NCI-H146 treated with DMSO at 0.1 percent for 48 hours (cell line): ENCODE measurements around the gene MTCH1.
"Not testable (repeated sequence)": the region's sequence is repeated elsewhere in the genome, so short reads cannot be mapped to it uniquely, and the experiment has no call there.

Experiments used
- DNase-seq: peaks from one replicate; lab custom pipeline; 2025; ENCODE audit not compliant: unreplicated experiment; lab: John Stamatoyannopoulos, UW

MTCH1 gene

DNA sequence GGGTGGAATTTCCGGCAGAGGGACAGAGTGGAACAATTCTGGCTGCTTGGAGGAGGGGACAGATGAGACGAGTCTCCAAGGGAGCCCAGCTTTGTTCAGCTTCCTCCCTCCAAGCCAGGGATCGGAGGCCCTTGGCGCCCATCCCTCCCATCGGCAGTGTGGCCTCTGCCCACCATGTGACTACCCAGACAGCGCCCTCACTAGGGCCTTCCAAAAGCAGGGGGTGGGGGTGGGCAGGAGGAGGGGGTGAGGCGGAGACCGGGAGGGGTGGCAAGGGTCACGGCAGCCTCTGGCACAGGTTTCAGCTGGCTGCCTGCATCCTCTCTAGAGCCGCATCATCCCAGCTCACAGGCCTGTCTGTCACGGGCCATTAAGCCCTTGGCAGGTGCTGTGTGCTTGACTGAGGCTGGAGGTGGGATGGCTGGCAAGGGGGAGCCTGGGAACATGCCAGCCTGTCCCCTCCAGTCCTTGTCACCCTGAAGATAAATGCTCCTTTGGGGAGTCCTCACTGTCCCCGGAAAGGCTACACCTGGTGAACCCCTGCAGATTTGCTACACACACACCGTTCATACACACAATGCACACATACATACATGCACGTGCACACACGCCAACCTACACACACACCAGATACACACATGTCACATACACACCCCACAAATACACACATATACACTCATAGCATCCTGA lies 13.2 kb upstream of the MTCH1 start:
- DNase-seq = no peak

DNA sequence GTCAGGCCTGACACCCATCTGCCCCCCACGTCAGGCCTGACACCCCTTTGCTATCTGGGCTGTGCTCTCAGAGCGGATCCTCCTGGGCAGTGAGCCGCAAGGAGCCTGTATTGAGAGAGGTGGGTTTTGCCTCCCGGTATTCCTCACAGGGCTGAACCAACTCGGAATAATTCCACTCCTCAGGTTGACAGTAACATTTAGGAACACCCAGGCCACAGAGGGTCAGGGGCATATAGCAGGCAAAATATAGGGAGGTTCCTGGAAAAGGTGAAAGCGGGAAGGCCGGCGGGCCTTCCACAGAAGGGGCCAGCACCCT lies 12.7 kb upstream of the MTCH1 start:
- DNase-seq = no peak

DNA sequence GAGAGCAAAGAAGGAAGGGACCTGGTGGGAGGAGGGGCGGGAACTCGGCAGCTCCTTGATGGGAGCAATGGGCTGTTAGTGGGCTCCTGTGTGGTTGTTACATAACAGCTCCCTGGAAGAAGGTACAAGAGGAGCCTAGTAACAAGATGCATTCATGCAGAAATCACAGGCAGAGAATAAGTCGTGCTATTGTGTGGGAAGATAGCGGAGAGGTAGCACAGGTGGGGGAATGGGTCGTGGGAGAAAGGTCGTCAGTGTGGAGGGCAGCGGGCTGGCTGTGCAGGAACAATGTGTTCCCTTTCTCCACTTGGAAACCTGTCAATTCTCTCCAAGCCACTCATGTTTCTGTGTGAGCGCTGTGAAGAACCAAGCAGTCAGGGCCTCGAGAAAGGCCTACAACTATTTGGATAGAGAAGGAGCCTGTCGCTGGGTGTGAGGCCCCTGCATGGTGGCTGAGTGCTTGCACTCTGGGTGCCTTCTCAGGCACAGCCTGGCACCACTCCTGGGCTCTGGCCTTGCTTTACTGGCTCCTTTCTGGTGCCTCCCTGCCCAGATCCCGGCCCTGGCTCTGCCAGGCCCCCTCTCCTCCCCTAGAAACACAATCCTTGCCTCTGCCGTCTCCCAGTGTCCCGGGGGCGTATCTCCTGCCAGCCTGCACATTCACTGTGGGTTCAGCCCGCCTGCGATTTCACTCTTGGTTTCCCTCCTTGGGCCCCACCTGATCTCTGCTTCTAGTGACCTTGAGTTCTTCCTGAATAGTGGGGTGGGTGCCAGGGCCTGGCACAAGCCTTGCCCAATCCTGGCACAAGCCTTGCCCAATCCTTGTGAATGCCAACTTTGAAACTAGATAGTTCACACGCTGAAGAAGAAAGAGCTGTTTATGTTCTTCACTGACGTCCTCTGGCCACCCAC lies 12.1 kb upstream of the MTCH1 start:
- no peak for DNase-seq

DNA sequence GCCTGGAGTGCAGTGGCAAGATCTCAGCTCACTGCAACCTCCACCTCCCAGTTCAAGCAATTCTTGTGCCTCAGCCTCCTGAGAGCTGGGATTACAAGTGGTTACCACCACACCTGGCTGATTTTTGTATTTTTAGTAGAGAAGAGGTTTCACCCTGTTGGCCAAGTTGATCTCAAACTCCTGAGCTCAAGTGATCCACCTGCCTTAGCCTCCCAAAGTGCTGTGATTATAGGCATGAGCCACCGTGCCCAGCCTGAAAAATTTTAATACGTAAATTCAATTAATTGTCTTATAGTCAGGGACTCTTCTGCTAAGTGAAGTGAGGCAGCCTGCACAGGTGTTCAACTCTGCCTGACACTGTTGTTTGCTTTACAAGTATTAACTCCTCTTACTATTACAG lies 4.4 kb upstream of the MTCH1 start:
- not testable (repeated sequence) for DNase-seq

DNA sequence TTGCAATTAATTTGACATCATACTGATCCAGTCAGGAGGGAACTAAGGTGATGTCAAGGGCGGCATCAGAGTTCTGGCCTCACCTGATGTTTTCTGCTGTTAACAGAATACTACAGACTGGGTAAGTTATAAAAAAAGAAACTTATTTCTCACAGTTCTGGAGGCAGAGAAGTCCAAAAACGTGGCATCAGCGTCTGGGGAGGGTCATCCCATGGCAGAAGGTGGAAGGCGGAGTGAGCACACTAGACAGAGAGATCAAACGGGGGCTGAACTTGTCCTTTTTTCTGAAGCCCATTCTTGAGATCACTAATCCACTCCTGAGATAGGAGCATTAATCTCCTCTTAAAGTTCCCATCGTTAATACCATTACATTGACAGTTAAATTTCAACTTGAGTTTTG lies 3.3 kb upstream of the MTCH1 start:
- DNase-seq = no peak

GRCh38 chr6:36986704-36987047 lies 680 bp upstream of the MTCH1 start:
- no peak for DNase-seq

- DNase-seq = no peak
These were observed 584 bp downstream of the MTCH1 start for GRCh38 chr6:36985417-36985807.

DNA sequence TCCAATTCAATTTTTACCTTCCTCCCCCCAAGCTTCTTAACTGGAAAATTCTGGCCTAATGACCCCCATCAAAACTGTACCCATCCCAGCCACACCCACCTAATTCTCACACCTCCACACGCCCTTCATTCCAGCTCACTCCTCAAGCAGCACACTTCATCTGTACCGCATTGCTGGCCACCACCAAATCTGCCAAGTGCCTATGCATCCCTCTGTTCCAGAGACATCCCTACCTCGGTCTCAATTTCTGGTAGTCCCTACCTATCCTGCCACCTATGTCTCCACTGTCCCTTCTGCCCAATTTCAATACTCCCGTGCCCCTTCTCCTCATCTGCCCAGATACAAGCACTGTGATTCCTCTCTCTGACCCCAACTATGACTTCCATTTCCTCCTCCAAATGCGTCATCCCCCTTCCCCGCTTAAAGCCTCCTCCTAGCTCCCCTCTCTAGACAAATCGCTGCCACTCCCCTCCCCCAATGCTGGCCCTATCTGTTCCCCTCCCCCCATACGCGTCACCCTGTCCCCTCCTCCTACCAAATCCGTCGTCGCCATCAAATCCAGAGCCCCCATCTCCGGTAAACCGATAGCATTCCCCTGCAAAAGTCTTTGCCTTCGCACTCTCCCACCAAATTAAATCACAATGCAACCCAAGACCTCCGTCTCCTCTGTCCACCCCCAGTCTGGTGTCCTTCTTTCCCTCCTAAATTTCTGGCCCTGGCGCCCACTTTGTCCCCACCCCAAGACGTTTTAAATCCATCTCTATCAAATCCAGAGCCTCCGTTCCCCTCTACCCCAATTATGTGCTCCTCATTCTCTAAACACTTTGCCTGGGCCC lies 1.2 kb downstream of the MTCH1 start:
- DNase-seq = no peak

GRCh38 chr6:36983538-36983937 lies 2.5 kb downstream of the MTCH1 start:
- no peak for DNase-seq

- DNase-seq = no peak
These were observed 4.9 kb downstream of the MTCH1 start for GRCh38 chr6:36980876-36981619.

- no peak for DNase-seq
These were observed 5.9 kb downstream of the MTCH1 start for GRCh38 chr6:36980129-36980528.

- no peak for DNase-seq
These were observed 6.7 kb downstream of the MTCH1 start for GRCh38 chr6:36979347-36979742.

DNA sequence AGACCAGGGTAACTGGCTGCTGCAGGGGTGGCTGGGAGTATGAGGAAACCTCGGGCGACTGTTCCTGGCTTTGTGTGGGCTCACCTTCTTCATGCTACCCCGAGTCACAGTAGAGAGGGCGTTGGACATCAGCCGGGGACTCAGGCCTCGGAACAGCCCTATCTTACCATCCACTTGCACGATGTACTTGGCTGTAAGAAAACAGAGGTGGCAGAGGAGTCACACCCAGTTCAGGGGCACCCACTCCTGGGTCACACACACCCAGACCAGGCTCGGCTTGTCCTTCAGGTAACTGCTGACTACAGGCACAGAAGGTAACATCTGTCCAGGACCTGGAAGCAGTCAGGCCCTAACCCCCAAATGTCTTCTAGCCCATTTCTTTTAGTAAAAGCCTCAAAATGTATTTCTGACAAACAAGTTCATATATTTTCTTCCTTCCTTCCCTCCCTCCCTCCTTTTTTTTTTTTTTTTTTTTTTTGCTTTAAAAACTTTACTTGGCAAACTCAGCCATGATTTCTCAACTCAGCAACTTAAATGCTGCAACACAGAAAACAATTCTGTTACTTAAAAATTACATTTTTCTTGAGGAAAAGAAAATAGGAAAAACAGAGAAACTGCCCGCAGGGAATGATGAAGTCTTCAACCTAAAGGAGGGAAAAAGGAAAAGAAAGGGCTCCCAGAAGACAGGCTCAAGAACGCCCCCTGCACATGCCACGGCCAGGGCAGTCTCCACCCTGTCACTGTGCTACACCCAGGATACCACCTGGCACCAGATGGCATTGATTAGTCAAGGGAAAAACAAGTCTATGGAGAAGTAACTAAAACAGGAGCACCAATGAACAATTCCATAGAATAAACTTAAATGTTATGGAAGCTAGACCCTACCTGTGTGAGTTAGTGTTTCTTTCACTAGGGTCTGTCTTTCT lies 7.3 kb downstream of the MTCH1 start:
- DNase-seq = no peak

- no peak for DNase-seq
These were observed 8.5 kb downstream of the MTCH1 start for GRCh38 chr6:36977470-36977941.

- DNase-seq = no peak
These were observed 9.1 kb downstream of the MTCH1 start for GRCh38 chr6:36976931-36977330.

GRCh38 chr6:36976509-36976908 lies 9.5 kb downstream of the MTCH1 start:
- no peak for DNase-seq

DNA sequence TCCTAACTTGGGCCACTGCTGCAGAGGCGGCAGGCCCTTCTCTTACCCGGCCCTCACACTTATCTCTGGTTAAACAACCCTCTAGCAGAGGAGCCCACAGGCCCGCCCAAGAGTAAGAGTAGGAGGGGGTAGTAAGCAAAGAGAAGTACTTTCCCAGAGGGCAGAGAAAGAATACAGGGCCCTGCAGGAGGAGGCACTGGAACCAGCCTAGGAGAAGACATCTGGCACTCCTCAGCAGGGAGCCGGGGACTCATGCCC lies 10.1 kb downstream of the MTCH1 start:
- DNase-seq = no peak

- no peak for DNase-seq
These were observed 10.6 kb downstream of the MTCH1 start for GRCh38 chr6:36975231-36976006.

- no peak for DNase-seq
These were observed 12.3 kb downstream of the MTCH1 start for GRCh38 chr6:36973647-36974046.
